Left lung (tissue), 10 donors: ENCODE measurements around the gene IP6K3. TPM values are rescaled to one million over a fixed set of nuclear protein-coding genes. Genes with fewer than 3 reads are reported as not detected.

Experiments
- ATAC-seq: fragments of 200-7000 bp; cut with Tn5 transposase; one replicate; pipeline ENCODE4 v1.9.1; 2020; ENCODE audit warnings: moderate library complexity
- DNase-seq, 4 donors: peaks; one replicate each; pipeline ENCODE4 v3.0.0-alpha.2; 2013 to 2020
- H3K27ac ChIP-seq, 2 donors: fragments of 200-600 bp; sonication (generic) in 1 of 2; one replicate each; pipeline versions ENCODE4 v1.5.0 to v1.8.0; 2020 to 2021
- H3K27me3 ChIP-seq, 2 donors: fragments of 200-600 bp; sonication (generic) in 1 of 2; one replicate each; pipeline versions ENCODE4 v1.5.0 to v1.8.0; 2020 to 2021
- H3K36me3 ChIP-seq, 2 donors: fragments of 200-600 bp; sonication (generic) in 1 of 2; one replicate each; pipeline versions ENCODE4 v1.5.0 to v1.8.0; 2020 to 2021
- H3K4me1 ChIP-seq, 2 donors: fragments of 200-600 bp; one replicate each; pipeline ENCODE4 v1.8.0; 2021
- H3K4me3 ChIP-seq, 2 donors: fragments of 200-600 bp; sonication (generic) in 1 of 2; one replicate each; pipeline versions ENCODE4 v1.5.0 to v1.8.0; 2020 to 2021; ENCODE audit warnings: mild to moderate bottlenecking in 1 of 2
- H3K9me3 ChIP-seq, 2 donors: fragments of 200-600 bp; sonication (generic) in 1 of 2; one replicate each; pipeline versions ENCODE4 v1.5.0 to v1.8.0; 2020 to 2021
- intact Hi-C, 2 donors: fragments of 100-400 bp; cut with DNase I; formaldehyde crosslinking; loops; one replicate each; pipeline versions ENCODE4 v1.11.2 to v1.14.2; 2022
- polyA plus RNA-seq, 6 donors: library from polyadenylated mRNA; unstranded; fragments of 120-200 nt; gene quantifications; one replicate each; pipeline ENCODE4 v1.2.1, GENCODE V29; 2013; ENCODE audit not compliant: insufficient read length in 6 of 6
- total RNA-seq, 2 donors: library from RNA; stranded (reverse); fragmentation: NEBNext Ultra II Directional; extraction: Animal tissue kit (Norgen Biotek cat#: 25700); gene quantifications; one replicate each; pipeline ENCODE4 v1.2.1, GENCODE V29; 2021
- TF ChIP-seq, protein P1 (sequence below), 2 donors: fragments of 200-600 bp; sonication (generic) in 1 of 2; IDR thresholded peaks; one replicate each; pipeline versions ENCODE4 v1.5.0 to v1.8.0; 2021; ENCODE audit warnings: antibody characterized with exemption in 2 of 2
- donor health status: DM: no; HTN: yes; CAD: no.
- donor health status: DM: no; HTN: no; CAD: no.

The IP6K3 gene
- total and polyA plus RNA-seq, 8 donors: 0.87 to 5.4 (median 3.3) TPM

DNA sequence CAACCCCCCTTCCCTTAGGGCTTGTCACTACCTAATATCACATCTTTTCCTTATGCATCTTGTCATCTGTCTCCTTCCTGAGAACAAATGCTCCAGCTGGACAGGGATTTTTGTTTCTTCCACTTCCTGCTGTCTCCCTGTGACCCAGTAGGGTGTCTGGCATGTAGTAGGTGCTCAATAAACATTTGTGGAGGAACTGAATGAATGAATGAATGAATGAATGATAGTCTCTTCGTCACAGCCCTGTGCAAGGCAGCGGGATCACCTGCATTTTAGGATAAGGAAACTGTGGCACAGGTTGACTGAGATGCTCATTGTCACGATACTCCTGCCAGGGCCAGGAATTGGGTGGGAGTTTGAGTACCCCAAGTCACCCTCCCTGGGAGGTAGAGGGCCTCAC, 28.1 kb upstream of the IP6K3 start:
- Histone ChIP-seq H3K4me3 (no peak overlapping the region), H3K9me3 (no peaks in the 10 kb centered on the region), H3K4me1 (peaks cover 6 to 27% of the 10 kb centered on the region in 2 donors), H3K27ac (no peak overlapping the region), H3K27me3 (peaks cover 0 to 5% of the 10 kb centered on the region in 2 donors), H3K36me3 (peaks cover 0 to 82% of the 10 kb centered on the region in 2 donors)
- DNase-seq (peak in 1 of 4 donors; percentile 11), ATAC-seq (no peak)
- intact Hi-C loops: loop anchor here in 1 of 2 donors (5.0 to 10.0 kb wide), 2 partner anchors 250 to 378 kb away; no protein-coding TSS in a partner anchor
- TF ChIP-seq, protein P1, sequence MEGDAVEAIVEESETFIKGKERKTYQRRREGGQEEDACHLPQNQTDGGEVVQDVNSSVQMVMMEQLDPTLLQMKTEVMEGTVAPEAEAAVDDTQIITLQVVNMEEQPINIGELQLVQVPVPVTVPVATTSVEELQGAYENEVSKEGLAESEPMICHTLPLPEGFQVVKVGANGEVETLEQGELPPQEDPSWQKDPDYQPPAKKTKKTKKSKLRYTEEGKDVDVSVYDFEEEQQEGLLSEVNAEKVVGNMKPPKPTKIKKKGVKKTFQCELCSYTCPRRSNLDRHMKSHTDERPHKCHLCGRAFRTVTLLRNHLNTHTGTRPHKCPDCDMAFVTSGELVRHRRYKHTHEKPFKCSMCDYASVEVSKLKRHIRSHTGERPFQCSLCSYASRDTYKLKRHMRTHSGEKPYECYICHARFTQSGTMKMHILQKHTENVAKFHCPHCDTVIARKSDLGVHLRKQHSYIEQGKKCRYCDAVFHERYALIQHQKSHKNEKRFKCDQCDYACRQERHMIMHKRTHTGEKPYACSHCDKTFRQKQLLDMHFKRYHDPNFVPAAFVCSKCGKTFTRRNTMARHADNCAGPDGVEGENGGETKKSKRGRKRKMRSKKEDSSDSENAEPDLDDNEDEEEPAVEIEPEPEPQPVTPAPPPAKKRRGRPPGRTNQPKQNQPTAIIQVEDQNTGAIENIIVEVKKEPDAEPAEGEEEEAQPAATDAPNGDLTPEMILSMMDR (IDR thresholded peaks at IDR 0.05): no peak

DNA sequence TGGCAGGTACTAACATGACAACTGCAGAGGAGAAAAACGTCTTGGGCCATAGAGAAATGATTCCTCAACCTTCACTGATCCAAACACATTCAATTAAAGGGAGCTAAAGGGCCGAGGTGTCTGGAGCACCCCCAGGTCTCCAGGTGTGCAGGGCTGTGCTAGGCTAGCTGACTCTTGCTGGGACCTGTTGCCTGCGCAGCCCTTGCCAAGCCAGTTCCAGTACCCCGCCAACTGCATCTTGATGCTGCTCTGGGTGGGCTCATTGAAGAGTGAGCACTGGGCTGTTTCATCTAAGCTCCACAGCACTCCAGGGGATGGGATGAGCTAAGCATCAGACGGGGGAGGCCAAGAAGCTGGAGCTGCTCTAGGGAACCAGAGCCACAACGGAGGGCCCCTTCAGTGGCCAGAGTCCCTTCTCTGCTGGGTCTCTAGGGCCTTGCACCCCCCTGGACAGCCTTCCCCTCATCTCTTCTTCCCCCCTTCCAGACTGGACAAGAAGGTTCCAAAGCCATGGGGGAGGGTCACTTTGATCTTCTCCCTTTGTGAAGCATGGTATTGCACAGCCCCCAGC, 26.3 kb upstream of the IP6K3 start:
- H3K36me3 ChIP-seq: peaks cover 0 to 64% of the 10 kb centered on the region in 2 donors
- no peak overlapping the region for H3K4me3 ChIP-seq
- TF ChIP-seq, protein P1 (IDR thresholded peaks at IDR 0.05): no peak
- H3K9me3 ChIP-seq: no peaks in the 10 kb centered on the region
- peaks cover 0 to 5% of the 10 kb centered on the region in 2 donors for H3K27me3 ChIP-seq
- H3K27ac ChIP-seq: no peak overlapping the region
- intact Hi-C loops: loop anchor here in 1 of 2 donors (5.0 to 10.0 kb wide), 2 partner anchors 252 to 379 kb away; no protein-coding TSS in a partner anchor
- DNase-seq (peak in 1 of 4 donors; percentile 39), ATAC-seq (no peak)
- peaks cover 6 to 38% of the 10 kb centered on the region in 2 donors for H3K4me1 ChIP-seq

DNA sequence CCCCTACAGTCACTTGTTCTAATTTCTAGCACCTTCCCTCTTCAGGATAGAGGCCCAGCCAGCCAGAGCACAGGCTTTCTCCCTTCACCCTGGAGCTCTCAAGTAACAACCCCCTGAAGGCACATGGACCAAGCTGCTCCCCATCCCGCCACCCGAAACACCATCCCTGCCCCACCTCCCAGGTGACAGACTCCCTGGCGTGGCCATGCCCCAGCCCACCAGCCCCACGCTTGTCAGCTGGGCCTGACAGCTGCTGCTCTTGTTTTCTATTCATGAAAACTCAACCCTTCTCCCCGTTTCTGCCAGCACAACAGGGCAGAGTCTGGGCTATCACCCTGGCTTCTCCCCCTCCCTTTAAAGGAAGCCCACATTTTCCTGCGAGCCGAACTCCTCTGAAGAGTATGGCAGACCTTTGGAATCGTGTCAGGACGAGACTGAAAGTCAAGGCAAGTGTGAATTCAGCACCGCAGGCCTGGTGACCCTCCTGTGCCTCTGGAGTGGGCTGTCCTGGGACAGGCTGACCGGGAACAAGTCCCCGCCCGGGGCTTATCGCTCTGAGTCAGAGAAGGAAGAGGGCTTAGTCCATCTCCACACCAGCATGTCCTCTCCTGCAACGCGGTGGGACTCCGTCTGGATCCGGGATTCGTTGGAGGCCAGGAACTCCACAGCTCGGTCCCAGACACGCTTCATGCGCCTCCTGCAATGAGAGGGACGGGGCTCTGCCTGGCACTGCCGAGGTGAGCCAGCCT, 25.6 kb upstream of the IP6K3 start:
- H3K36me3 ChIP-seq: peaks cover 0 to 56% of the 10 kb centered on the region in 2 donors
- no peak for ATAC-seq
- H3K27ac ChIP-seq: peak overlapping the region; percentile 45 to 63

DNA sequence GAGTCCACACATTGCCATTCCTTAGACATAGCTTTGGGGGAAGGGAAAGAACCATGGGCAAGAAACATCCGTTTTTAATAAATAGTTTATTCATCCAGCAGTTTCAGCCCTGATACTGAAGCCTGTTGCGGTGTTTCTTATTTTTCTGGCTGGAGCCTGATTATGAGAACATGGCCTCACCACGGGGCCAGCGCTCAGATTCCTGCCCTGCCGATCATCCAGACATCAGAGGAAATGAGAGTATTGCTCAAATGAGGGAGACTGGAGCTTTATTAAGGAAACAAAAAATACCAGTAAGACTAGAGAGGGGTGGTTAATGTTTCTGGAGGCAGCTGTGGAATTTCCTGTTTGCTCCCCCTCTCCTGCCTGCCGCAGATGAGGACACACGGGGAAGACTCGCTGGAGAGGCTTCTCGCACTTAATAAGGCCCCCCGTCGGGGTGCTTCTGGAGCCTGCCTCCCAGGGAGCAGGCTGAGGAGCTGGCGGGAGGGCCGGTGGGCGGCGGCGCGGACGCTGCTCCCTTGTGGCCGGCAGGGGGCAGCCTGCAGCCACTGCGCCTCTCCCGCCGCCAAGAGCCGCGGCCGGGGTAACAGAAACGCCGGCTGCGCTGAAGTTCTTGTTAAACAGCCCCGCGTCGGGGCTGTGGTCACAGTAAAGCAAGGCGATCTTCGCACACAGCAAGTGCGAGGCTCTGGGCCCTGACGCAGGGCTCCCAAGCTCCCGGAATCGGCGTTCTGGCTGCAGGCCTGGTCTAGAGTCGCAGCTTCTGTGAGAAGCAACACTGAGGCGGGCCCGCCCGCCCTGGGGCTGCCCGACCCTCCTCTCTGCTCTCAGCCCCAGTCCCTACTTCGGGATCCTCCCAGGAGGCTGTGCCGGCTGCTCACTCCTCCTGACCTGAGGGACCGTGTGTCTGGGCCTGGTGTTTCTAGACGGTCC, 24.7 kb upstream of the IP6K3 start:
- DNase-seq (peak; percentile 71 to 94 (median 90)), ATAC-seq (peak; percentile 91)
- TF ChIP-seq, protein P1 (IDR thresholded peaks at IDR 0.05): peak; percentile 92 to 97
- intact Hi-C loops: loop anchor here in 1 of 2 donors (5.0 to 10.0 kb wide), 2 partner anchors 253 to 381 kb away; no protein-coding TSS in a partner anchor
- H3K9me3 ChIP-seq: no peaks in the 10 kb centered on the region
- H3K4me1 ChIP-seq: peaks cover 6 to 38% of the 10 kb centered on the region in 2 donors
- peak overlapping the region; percentile 45 to 63 for H3K27ac ChIP-seq
- H3K27me3 ChIP-seq: peaks cover 0 to 5% of the 10 kb centered on the region in 2 donors
- no peak overlapping the region for H3K4me3 ChIP-seq
- peaks cover 0 to 48% of the 10 kb centered on the region in 2 donors for H3K36me3 ChIP-seq

More for the DNA sequence above, 25.6 kb upstream of the IP6K3 start:
- TF ChIP-seq, protein P1 (IDR thresholded peaks at IDR 0.05): no peak
- Histone ChIP-seq H3K4me1 (peaks cover 6 to 38% of the 10 kb centered on the region in 2 donors), H3K27me3 (peaks cover 0 to 5% of the 10 kb centered on the region in 2 donors), H3K9me3 (no peaks in the 10 kb centered on the region), H3K4me3 (no peak overlapping the region)
- intact Hi-C loops: loop anchor here in 1 of 2 donors (5.0 to 10.0 kb wide), 2 partner anchors 253 to 380 kb away; no protein-coding TSS in a partner anchor
- DNase-seq: peak in 1 of 4 donors; percentile 74
